ENCODE data around the gene BBS10. TPM values are rescaled to one million over a fixed set of nuclear protein-coding genes. Genes with fewer than 3 reads are reported as not detected.

Gene BBS10
- total RNA-seq, 1 experiment from 2014 or later = 8.4 TPM

- Histone ChIP-seq H3F3A (ENCODE audit: insufficient read depth, low read depth) (no peaks in the 10 kb centered on the region), H3K4me3 (no peak overlapping the region), H3K9me3 (ENCODE audit: insufficient read depth, low read depth) (no peaks in the 10 kb centered on the region), H3K4me2 (no peak overlapping the region), H3K9me2 (ENCODE audit: insufficient read depth) (no peaks in the 10 kb centered on the region), H3K27me3 (ENCODE audit: insufficient read depth, low read depth) (no peaks in the 10 kb centered on the region), H3K79me2 (ENCODE audit: low read depth) (no peaks in the 10 kb centered on the region), H4K20me1 (ENCODE audit: insufficient read depth) (no peaks in the 10 kb centered on the region), H3K4me1 (replicated peaks; ENCODE audit: insufficient read depth) (no peaks in the 10 kb centered on the region), H3K36me3 (ENCODE audit: low read depth) (peaks cover 3% of the 10 kb centered on the region; the same call in 1 of the 2 replicates), H2AFZ (no peak overlapping the region), H3K27ac (no peak overlapping the region)
- POLR2A ChIA-PET (ENCODE audit: unreplicated experiment) = interaction anchor here (0.6 kb wide), 1 partner anchor 253 kb away, joined by 18 read pairs; no protein-coding TSS in a partner anchor
- TF ChIP-seq, protein P1, sequence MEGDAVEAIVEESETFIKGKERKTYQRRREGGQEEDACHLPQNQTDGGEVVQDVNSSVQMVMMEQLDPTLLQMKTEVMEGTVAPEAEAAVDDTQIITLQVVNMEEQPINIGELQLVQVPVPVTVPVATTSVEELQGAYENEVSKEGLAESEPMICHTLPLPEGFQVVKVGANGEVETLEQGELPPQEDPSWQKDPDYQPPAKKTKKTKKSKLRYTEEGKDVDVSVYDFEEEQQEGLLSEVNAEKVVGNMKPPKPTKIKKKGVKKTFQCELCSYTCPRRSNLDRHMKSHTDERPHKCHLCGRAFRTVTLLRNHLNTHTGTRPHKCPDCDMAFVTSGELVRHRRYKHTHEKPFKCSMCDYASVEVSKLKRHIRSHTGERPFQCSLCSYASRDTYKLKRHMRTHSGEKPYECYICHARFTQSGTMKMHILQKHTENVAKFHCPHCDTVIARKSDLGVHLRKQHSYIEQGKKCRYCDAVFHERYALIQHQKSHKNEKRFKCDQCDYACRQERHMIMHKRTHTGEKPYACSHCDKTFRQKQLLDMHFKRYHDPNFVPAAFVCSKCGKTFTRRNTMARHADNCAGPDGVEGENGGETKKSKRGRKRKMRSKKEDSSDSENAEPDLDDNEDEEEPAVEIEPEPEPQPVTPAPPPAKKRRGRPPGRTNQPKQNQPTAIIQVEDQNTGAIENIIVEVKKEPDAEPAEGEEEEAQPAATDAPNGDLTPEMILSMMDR (conservative IDR thresholded peaks at IDR 0.05) = no peak
- TF ChIP-seq EZH2 (IDR thresholded peaks at IDR 0.05; ENCODE audit: low read depth) = no peak
- no peak for DNase-seq
- CTCF ChIA-PET = no interaction called here
- intact Hi-C loops (cut with micrococcal nuclease; ENCODE audit: unreplicated experiment) = no loop called here
- BruUV-seq (replicated peaks) = no TSS peak
These were observed 7.9 kb upstream of the BBS10 start for GRCh38 chr12:76356071-76356470.

GRCh38 chr12:76346798-76347420 lies 1.3 kb downstream of the BBS10 start:
- Histone ChIP-seq H3K4me3 (peak overlapping the region; percentile 88), H3K36me3 (ENCODE audit: low read depth) (0 out of 2 replicates have a peak, but pooled peaks cover 5% of the 10 kb centered on the region), H4K20me1 (ENCODE audit: insufficient read depth) (no peaks in the 10 kb centered on the region), H2AFZ (peak overlapping the region; percentile 93; the same call in 1 of the 2 replicates), H3K27me3 (ENCODE audit: insufficient read depth, low read depth) (no peaks in the 10 kb centered on the region), H3K4me1 (replicated peaks; ENCODE audit: insufficient read depth) (peaks cover 14% of the 10 kb centered on the region), H3F3A (ENCODE audit: insufficient read depth, low read depth) (0 out of 2 replicates have a peak, but pooled peaks cover 4% of the 10 kb centered on the region), H3K79me2 (ENCODE audit: low read depth) (peaks cover 19% of the 10 kb centered on the region), H3K27ac (peak overlapping the region; percentile 60; the same call in 1 of the 2 replicates), H3K9me3 (ENCODE audit: insufficient read depth, low read depth) (no peaks in the 10 kb centered on the region), H3K9me2 (ENCODE audit: insufficient read depth) (no peaks in the 10 kb centered on the region), H3K4me2 (peak overlapping the region; percentile 95)
- ChIA-PET CTCF (interaction anchor here (0.5 to 1.2 kb wide), 5 partner anchors 244 to 314 kb away, joined by 3 to 4 read pairs (median 3); no protein-coding TSS in a partner anchor), POLR2A (ENCODE audit: unreplicated experiment) (no interaction called here)
- intact Hi-C loops (cut with micrococcal nuclease; ENCODE audit: unreplicated experiment) = loop anchor here (1.0 to 10.0 kb wide), 8 partner anchors 54 to 835 kb away; partner anchors contain the start of genes KRR1, NAP1L1 and PHLDA1
- peak in 1 of 2 experiments; percentile 24 for DNase-seq
- TF ChIP-seq EZH2 (IDR thresholded peaks at IDR 0.05; ENCODE audit: low read depth) = no peak
- TF ChIP-seq, protein P1 (conservative IDR thresholded peaks at IDR 0.05) = peak; percentile 57
- BruUV-seq (replicated peaks) = no TSS peak

GRCh38 chr12:76346236-76346635 lies 2.0 kb downstream of the BBS10 start:
- ChIA-PET POLR2A (ENCODE audit: unreplicated experiment) (no interaction called here), CTCF (interaction anchor here (0.6 kb wide), 1 partner anchor 1543 kb away, joined by 5 read pairs; no protein-coding TSS in a partner anchor)
- DNase-seq = no peak
- Histone ChIP-seq H3K4me2 (peak overlapping the region; percentile 95; the same call in 1 of the 2 replicates), H3K27me3 (ENCODE audit: insufficient read depth, low read depth) (no peaks in the 10 kb centered on the region), H2AFZ (no peak overlapping the region), H4K20me1 (ENCODE audit: insufficient read depth) (no peaks in the 10 kb centered on the region), H3K4me3 (peak overlapping the region; percentile 88; the same call in 1 of the 2 replicates), H3F3A (ENCODE audit: insufficient read depth, low read depth) (0 out of 2 replicates have a peak, but pooled peaks cover 4% of the 10 kb centered on the region), H3K4me1 (replicated peaks; ENCODE audit: insufficient read depth) (peaks cover 14% of the 10 kb centered on the region), H3K9me3 (ENCODE audit: insufficient read depth, low read depth) (no peaks in the 10 kb centered on the region), H3K79me2 (ENCODE audit: low read depth) (peaks cover 19% of the 10 kb centered on the region), H3K36me3 (ENCODE audit: low read depth) (0 out of 2 replicates have a peak, but pooled peaks cover 5% of the 10 kb centered on the region), H3K27ac (no peak overlapping the region), H3K9me2 (ENCODE audit: insufficient read depth) (no peaks in the 10 kb centered on the region)
- intact Hi-C loops (cut with micrococcal nuclease; ENCODE audit: unreplicated experiment) = loop anchor here (2.0 to 10.0 kb wide), 7 partner anchors 53 to 834 kb away; partner anchors contain the start of genes KRR1 and PHLDA1
- BruUV-seq (replicated peaks) = no TSS peak
- TF ChIP-seq, protein P1 (conservative IDR thresholded peaks at IDR 0.05) = no peak
- TF ChIP-seq EZH2 (IDR thresholded peaks at IDR 0.05; ENCODE audit: low read depth) = no peak
